ENCODE results near the gene SMC1B. TPM values are rescaled to one million over a fixed set of nuclear protein-coding genes. Genes with fewer than 3 reads are reported as not detected.

The SMC1B gene
- total and polyA plus RNA-seq, 4 donors: 0.02 to 0.05 TPM; not detected in 2

DNA sequence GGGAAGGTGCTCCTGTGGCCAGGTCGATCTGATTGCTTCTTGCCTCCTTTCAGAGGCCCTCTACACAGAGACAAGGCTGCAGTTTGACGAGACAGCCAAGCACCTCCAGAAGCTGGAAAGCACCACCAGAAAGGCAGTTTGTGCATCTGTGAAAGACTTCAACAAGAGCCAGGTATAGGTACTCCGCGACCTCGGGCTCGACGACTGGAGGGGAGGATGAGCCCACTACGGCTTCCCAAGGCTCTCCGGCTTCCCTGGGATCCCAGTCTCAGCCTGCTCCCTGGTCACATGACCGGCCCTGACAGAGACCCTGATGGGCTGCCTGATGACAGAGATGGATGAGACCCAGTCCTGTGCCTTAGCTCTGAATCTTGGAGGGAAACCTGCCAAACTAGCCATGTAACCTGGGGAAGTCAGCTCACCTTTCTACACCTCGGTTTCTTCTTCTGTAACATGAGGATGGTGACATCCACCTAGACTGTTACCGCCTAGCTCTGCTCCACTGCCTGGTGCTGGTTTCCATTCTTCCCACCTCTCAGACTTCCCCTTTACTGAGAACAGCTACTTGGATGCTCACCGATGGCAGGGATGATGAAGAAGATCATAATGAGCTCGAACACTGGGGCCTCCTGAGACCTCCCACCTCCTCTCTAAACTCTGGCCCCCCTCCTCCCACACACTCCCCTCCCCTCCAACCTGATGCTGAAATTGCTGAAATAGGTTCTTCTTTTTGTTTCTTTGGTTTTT is 9.0 kb upstream of the SMC1B start:
- 96% methylated on average over 14 of the region's 14 CpGs for WGBS
- Histone ChIP-seq H3K27ac (ENCODE audit: low read depth in 1 of 2, low read length in 2 of 2) (no peak overlapping the region), H3K27me3 (ENCODE audit: control insufficient read depth in 4 of 4, insufficient read depth in 4 of 4, low read length in 3 of 4) (peaks cover 0 to 3% (median 0%) of the 10 kb centered on the region in 4 donors), H3K9ac (ENCODE audit: low read depth in 1 of 2, low read length in 2 of 2) (no peak overlapping the region), H3K4me3 (ENCODE audit: low read depth in 1 of 3, low read length in 3 of 3) (no peak overlapping the region), H3K36me3 (ENCODE audit: control insufficient read depth in 4 of 4, insufficient read depth in 3 of 4, low read depth in 1 of 4, low read length in 3 of 4) (no peaks in the 10 kb centered on the region), H3K4me1 (ENCODE audit: control insufficient read depth in 4 of 4, insufficient read depth in 4 of 4, low read length in 3 of 4) (no peaks in the 10 kb centered on the region), H3K9me3 (ENCODE audit: control insufficient read depth in 4 of 4, low read length in 3 of 4) (no peaks in the 10 kb centered on the region)
- TF ChIP-seq FOXA1 (IDR thresholded peaks at IDR 0.05) (no peak), FOXA2 (IDR thresholded peaks at IDR 0.05) (no peak), SP1 (IDR thresholded peaks at IDR 0.05) (no peak), TAF1 (conservative IDR thresholded peaks at IDR 0.05) (no peak), NR2F2 (IDR thresholded peaks at IDR 0.05) (no peak), RXRA (IDR thresholded peaks at IDR 0.05) (no peak), RAD21 (IDR thresholded peaks at IDR 0.05) (no peak), HNF4A (conservative IDR thresholded peaks at IDR 0.05) (no peak), GABPA (IDR thresholded peaks at IDR 0.05 in 1 of 2, conservative IDR thresholded peaks at IDR 0.05 in 1 of 2) (no peak), HNF4G (IDR thresholded peaks at IDR 0.05) (no peak)
- TF ChIP-seq, protein P1, sequence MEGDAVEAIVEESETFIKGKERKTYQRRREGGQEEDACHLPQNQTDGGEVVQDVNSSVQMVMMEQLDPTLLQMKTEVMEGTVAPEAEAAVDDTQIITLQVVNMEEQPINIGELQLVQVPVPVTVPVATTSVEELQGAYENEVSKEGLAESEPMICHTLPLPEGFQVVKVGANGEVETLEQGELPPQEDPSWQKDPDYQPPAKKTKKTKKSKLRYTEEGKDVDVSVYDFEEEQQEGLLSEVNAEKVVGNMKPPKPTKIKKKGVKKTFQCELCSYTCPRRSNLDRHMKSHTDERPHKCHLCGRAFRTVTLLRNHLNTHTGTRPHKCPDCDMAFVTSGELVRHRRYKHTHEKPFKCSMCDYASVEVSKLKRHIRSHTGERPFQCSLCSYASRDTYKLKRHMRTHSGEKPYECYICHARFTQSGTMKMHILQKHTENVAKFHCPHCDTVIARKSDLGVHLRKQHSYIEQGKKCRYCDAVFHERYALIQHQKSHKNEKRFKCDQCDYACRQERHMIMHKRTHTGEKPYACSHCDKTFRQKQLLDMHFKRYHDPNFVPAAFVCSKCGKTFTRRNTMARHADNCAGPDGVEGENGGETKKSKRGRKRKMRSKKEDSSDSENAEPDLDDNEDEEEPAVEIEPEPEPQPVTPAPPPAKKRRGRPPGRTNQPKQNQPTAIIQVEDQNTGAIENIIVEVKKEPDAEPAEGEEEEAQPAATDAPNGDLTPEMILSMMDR (IDR thresholded peaks at IDR 0.05; ENCODE audit: low read depth, low read length, missing input control): no peak
- TF ChIP-seq, protein P2, sequence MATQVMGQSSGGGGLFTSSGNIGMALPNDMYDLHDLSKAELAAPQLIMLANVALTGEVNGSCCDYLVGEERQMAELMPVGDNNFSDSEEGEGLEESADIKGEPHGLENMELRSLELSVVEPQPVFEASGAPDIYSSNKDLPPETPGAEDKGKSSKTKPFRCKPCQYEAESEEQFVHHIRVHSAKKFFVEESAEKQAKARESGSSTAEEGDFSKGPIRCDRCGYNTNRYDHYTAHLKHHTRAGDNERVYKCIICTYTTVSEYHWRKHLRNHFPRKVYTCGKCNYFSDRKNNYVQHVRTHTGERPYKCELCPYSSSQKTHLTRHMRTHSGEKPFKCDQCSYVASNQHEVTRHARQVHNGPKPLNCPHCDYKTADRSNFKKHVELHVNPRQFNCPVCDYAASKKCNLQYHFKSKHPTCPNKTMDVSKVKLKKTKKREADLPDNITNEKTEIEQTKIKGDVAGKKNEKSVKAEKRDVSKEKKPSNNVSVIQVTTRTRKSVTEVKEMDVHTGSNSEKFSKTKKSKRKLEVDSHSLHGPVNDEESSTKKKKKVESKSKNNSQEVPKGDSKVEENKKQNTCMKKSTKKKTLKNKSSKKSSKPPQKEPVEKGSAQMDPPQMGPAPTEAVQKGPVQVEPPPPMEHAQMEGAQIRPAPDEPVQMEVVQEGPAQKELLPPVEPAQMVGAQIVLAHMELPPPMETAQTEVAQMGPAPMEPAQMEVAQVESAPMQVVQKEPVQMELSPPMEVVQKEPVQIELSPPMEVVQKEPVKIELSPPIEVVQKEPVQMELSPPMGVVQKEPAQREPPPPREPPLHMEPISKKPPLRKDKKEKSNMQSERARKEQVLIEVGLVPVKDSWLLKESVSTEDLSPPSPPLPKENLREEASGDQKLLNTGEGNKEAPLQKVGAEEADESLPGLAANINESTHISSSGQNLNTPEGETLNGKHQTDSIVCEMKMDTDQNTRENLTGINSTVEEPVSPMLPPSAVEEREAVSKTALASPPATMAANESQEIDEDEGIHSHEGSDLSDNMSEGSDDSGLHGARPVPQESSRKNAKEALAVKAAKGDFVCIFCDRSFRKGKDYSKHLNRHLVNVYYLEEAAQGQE (IDR thresholded peaks at IDR 0.05): no peak
- DNase-seq (ENCODE audit: low spot score): no peak

DNA sequence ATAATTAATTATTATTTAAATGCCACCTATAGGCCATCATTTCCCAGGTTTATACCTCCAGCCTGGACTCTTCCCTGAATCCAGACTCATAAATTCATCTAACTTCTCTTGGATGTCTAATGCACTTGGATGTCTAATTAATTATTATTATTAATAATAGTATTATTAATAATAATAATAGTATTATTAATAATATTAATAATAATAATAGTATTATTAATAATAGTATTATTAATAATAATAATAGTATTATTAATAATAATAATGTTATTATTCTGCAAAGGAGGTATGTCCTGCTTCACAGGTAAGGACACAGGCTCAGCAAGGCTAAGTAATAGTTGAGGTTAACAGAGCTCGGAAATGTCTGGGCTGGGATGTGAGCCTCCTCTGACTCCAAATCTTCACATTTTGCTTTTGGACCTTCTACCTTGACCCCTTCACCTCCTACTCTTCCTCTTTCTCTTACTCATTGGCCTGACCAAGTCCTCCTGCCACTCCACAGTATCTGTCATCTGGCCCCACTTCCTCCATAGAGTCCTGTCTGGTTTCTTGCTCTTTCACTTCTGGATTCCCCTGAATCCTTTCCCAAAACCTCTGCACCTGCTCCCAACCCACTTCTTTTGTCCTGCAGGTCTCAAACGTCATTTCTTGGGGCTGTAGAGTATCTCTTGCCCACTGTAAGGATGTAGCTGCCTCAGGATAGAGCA is 8.1 kb upstream of the SMC1B start:
- Histone ChIP-seq H3K9ac (ENCODE audit: low read depth in 1 of 2, low read length in 2 of 2) (no peak overlapping the region), H3K4me3 (ENCODE audit: low read depth in 1 of 3, low read length in 3 of 3) (no peak overlapping the region), H3K27ac (ENCODE audit: low read depth in 1 of 2, low read length in 2 of 2) (no peak overlapping the region), H3K9me3 (ENCODE audit: control insufficient read depth in 4 of 4, low read length in 3 of 4) (no peaks in the 10 kb centered on the region), H3K36me3 (ENCODE audit: control insufficient read depth in 4 of 4, insufficient read depth in 3 of 4, low read depth in 1 of 4, low read length in 3 of 4) (no peaks in the 10 kb centered on the region), H3K4me1 (ENCODE audit: control insufficient read depth in 4 of 4, insufficient read depth in 4 of 4, low read length in 3 of 4) (no peaks in the 10 kb centered on the region), H3K27me3 (ENCODE audit: control insufficient read depth in 4 of 4, insufficient read depth in 4 of 4, low read length in 3 of 4) (peaks cover 0 to 3% (median 0%) of the 10 kb centered on the region in 4 donors)
- no peak for DNase-seq (ENCODE audit: low spot score)
- TF ChIP-seq FOXA2 (IDR thresholded peaks at IDR 0.05) (no peak), RAD21 (IDR thresholded peaks at IDR 0.05) (no peak)
- WGBS: 77% methylated on average over 2 of the region's 2 CpGs
